ENCODE measurements around the gene RTBDN.
"Not testable (repeated sequence)": the region's sequence is repeated elsewhere in the genome, so short reads cannot be mapped to it uniquely, and the experiment has no call there.

Gene RTBDN

DNA sequence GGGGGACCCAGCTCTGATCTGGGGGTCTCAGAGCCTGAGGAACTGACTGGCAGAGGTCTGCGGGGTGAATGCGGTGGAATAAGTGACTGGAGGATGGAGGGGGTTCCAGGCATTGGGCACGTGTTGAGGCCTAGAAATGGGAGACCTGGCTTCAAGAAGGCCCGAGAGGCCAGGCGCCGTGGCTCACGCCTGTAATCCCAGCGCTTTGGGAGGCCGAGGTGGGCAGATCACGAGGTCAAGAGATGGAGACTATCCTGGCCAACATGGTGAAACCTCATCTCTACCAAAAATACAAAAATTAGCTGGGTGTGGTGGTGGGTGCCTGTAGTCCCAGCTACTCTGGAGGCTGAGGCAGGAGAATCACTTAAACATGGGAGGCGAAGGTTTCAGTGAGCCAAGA lies 16.6 kb downstream of the RTBDN start:
- not testable (repeated sequence) for DNase-seq

- not testable (repeated sequence) for DNase-seq
These were observed 17.2 kb downstream of the RTBDN start for GRCh38 chr19:12817188-12817587.

- DNase-seq, result no peak
These were observed 19.3 kb downstream of the RTBDN start for GRCh38 chr19:12815088-12815487.

- peak; percentile 86 to 94 (median 94) for DNase-seq
These were observed 27.9 kb downstream of the RTBDN start, which contains the start of gene RNASEH2A for GRCh38 chr19:12806242-12807081. Gene RNASEH2A (plus strand): TSS chr19:12806584. CDS start chr19:12806674, 90 bp downstream.

DNA sequence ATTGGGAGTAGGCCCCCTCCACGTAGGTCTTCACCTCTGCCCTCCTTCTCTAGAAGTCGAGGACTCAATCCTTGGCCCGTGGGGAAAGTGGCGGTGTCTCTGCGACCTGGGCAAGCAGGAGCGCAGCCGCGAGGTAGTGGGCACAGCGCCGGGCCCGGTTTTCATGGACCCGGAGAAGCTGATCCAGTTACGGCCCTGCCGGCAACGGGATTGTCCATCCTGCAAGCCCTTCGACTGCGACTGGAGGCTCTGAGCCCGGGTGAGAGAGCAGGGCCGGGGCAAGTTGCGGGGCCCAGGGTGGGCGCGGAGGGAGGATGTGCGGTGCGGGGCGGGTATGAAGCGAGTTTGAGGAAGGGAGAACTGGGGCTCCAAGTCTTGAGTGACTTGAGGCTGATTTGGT lies 30.3 kb downstream of the RTBDN start:
- DNase-seq, result no peak

DNA sequence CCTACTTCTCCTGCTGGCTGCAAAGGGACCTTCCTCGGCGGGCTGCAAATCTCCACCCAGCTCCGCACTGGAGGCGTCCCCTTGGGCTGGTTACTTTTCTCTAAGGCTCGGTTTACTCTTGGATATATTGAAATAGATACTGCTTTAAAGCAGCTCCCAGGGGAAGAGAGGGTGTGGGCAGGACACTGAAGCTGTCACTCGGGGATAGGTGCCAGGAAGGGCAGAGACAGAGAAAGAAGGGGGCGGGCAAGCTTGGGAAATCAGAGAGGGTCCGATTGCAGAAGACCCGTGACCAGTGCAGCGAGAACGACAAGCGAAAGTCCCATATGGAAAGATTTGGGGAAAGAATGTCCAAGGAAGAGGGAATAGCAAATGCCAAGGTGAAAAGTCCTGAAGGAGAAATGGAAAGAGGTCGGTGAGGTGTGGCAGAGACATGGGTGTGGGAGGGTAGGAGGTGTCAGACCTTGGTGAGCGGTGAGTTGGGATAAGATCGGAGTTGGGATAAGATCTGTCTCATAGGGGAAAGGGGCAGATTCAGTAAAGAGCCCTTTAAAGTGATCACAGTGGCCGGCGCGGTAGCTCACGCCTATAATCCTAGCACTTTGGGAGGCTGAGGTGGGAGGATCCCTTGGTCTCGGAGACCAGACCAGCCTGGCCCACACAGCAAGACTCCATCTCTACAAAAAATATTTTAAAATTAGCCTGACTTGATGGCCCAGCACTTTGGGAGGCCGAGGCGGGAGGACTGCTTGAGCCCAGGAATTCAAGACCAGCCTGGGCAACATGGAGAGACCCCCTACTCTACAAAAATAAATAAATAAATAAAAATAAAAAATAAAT lies 31.9 kb downstream of the RTBDN start:
- DNase-seq, result peak in 1 of 3 experiments; percentile 18

- peak; percentile 79 to 95 (median 95) for DNase-seq
These were observed 32.7 kb downstream of the RTBDN start, which contains the start of the genes PRDX2 and THSD8 for GRCh38 chr19:12801466-12802266. Gene PRDX2 (minus strand): TSS chr19:12801800. CDS start chr19:12801261, 539 bp downstream. Gene THSD8 (plus strand): TSS chr19:12802069. CDS start chr19:12802072, 3 bp downstream.

- peak in 2 of 3 experiments; percentile 80 to 83 for DNase-seq
These were observed 33.4 kb downstream of the RTBDN start for GRCh38 chr19:12800923-12801465.

GRCh38 chr19:12800466-12800770 lies 34.0 kb downstream of the RTBDN start:
- DNase-seq, result no peak

- DNase-seq, result no peak
These were observed 34.5 kb downstream of the RTBDN start for GRCh38 chr19:12799742-12800465.

DNA sequence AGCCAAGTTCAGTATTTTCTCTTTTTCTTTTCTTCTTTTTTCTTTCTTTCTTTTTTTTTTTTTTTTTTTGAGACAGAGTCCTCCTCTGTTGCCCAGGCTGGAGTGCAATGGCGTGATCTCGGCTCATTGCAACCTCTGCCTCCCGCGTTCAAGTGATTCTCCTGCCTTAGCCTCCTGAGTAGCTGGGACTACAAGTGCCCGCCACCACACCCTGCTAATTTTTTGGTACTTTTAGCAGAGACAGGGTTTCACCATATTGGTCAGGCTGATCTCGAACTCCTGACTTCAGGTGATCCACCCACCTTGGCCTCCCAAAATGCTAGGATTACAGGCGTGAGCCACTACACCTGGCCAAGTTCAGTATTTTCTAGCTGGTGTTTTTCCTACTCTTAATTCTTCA lies 36.8 kb downstream of the RTBDN start:
- not testable (repeated sequence) for DNase-seq

DNA sequence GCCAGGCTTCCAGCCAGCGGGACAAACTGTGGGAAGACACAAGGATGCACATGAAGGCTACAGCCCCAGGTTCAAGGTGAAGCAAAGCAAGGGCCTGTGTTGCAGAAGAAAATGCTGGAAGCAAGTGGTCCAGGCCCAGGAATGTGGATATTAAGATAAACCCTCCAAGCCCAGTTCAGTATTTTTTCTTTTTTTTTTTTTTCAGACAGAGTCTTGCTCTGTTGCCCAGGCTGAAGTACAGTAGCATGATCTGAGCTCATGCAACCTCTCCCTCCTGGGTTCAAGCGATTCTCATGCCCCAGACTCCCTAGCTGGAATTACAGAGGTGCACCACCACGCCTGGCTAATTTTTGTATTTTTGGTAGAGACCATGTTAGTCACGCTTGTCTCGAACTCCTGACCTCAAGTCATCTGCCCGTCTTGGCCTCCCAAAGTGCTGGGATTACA lies 37.2 kb downstream of the RTBDN start:
- DNase-seq, result no peak

DNA sequence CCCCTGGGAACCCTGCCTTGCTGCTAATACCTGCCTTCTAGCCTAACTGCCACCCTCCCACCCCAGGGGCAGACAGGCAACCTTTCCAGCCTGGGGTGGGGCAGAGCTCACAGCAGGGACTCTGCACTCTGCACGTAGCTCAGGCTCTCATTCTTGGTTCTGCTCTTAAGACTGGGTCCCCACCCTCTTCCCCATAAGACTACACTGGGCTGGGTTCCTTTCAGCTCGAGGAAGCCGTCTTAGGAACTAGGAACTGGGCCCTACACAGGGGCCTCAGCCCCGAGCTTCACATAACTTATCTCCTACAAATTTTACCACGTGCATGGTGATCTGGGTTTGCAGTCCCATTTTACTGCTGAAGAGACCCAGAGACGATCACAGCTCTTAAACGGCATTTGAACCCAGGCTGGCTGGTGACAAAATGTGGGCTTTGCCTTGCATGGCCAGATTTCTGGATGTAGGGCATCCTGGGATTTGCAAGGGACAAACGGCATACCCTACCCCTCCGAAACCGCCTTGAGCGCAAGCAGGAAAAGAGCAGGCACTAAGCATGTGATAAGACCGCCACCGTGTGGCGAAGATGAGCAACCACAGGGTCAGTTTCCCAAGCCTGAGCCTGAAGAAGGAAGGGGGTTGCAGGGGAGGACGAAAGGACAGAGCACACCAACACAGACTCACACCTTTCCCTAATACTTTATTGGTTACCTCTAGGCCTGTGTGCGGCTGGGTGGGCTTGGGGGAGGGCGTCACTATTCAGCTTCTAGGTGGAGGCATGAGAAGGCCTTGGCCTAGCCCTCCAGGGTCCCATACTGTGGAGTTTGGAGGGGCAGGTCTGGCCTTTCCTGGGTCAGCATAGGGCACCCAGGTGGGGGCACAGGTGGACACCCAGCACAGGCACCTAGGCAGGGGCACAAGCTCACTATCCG lies 38.0 kb downstream of the RTBDN start:
- peak; percentile 73 to 93 (median 80) for DNase-seq

DNA sequence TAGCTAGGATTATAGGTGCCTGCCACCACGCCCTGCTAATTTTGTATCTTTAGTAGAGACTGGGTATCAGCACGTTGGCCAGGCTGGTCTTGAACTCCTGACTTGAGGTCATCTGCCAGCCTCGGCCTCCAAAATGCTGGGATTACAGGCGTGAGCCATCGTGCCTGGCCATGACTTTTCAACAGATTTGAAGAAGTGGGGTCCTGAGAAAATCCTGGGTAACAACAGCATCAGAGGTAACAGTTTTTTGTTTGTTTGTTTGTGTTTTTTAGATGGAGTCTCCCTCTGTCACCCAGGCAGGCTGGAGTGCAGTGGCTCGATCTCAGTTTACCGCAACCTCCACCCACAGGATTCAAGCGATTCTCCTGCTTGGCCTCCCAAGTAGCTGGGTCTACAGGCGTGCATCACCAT lies 39.4 kb downstream of the RTBDN start:
- DNase-seq, result no peak

DNA sequence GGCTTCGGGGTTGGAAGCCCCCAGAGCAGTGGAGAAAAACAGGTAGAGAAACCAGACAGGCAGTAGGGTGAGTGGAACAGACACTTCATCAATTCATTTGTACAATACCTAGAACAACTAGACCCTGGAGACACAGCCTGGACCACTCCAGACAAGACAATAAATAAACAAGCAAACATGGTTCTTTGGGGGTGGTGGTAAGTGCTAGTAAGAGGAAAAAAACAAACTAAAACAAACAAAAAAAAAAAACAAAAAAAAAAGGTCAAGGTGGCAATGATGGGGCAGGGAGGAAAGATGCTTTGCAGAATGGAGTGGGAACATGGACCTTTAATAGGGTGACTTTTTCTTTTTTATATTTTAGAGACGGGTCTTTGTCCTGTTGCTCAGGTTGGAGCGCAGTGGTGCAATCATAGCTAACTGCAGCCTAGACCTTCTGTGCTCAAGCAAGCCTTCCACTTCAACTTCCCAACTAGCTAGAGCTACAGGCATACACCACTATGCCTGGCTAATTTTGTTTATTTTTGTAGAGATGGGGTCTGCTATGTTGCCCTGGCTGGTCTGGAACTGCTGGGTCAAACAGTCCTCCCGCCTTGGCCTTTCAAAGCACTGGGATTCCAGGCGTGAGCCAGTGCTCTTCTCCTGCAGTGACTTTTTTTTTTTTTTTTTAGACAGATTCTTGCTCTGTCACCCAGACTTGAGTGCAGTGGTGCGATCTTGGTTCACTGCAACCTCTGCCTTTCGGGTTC lies 40.0 kb downstream of the RTBDN start:
- DNase-seq, result peak in 1 of 3 experiments; percentile 42

DNA sequence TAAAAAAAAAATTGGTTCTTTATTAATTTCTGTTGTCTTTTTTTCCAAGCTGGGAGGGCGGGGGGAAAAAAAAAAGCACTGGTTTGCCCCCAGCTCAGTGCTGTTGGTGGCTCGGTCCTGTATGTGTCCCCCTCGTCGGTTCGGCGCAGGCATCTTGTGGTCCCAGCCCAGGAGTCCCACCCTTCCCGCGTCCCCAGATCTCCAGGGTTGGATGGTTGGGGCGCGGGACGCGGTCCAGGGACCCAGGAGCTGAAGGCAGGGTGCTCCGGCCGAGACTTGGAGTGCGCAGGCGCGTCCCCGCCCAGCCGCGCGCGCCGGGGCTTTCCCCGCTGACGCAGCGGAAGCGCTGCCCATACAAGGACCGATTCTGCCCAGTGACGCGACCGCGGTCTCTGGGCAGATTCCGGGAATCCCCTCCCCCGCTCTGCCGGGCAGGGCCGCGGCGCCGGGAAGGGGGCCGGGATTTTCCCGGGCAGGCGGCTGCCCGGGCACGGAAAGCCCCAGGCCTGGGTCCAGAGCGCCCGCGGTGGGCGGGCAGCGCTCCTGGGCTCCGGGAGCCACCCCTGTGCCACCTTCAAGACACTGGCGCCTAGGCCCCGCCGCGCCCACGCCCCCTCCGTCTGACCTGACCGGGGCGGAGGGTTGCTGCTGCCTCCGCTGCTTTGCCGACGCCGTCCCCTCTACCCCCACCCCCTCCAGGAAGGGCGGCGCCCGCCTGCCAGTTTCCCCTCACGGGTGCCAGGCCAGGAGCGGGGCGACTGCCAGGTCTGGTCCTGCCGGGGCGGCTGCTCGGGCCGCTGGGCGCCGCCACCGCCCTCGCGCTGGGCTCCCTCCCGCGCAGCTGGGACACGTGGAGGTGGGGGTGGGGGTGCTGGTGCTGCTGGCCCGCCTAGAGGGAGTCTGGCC lies 40.8 kb downstream of the RTBDN start:
- peak; percentile 83 to 97 (median 96) for DNase-seq

DNA sequence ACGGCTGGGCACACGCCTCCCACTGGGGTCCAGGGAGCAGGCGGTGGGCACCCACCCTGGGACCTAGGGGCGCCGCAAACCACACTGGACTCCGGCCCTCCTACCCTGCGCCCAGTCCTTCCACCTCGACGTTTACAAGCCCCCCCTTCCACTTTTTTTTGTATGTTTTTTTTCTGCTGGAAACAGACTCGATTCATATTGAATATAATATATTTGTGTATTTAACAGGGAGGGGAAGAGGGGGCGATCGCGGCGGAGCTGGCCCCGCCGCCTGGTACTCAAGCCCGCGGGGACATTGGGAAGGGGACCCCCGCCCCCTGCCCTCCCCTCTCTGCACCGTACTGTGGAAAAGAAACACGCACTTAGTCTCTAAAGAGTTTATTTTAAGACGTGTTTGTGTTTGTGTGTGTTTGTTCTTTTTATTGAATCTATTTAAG lies 41.5 kb downstream of the RTBDN start:
- DNase-seq, result no peak

DNA sequence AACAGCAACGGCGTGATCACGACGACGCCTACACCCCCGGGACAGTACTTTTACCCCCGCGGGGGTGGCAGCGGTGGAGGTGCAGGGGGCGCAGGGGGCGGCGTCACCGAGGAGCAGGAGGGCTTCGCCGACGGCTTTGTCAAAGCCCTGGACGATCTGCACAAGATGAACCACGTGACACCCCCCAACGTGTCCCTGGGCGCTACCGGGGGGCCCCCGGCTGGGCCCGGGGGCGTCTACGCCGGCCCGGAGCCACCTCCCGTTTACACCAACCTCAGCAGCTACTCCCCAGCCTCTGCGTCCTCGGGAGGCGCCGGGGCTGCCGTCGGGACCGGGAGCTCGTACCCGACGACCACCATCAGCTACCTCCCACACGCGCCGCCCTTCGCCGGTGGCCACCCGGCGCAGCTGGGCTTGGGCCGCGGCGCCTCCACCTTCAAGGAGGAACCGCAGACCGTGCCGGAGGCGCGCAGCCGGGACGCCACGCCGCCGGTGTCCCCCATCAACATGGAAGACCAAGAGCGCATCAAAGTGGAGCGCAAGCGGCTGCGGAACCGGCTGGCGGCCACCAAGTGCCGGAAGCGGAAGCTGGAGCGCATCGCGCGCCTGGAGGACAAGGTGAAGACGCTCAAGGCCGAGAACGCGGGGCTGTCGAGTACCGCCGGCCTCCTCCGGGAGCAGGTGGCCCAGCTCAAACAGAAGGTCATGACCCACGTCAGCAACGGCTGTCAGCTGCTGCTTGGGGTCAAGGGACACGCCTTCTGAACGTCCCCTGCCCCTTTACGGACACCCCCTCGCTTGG lies 42.1 kb downstream of the RTBDN start:
- DNase-seq, result peak; percentile 31 to 82 (median 71)
